Dendritic cell treated with granulocyte-macrophage colony-stimulating factor and Interleukin-4, amounts not matched to agents 40 ng/mL and 50 ng/mL, for 4 days (primary cell): Measurements from ENCODE around the gene ANKRD63.
A peak's percentile ranks its signal among the peaks of the same experiment; 100 is the strongest.

Experiments used
- H3K27ac Mint-ChIP-seq: one replicate; pipeline ENCODE4 v1.8.0; 2022; ENCODE audit warnings: mild to moderate bottlenecking, mixed read lengths
- H3K27me3 Mint-ChIP-seq: one replicate; pipeline ENCODE4 v1.8.0; 2022; ENCODE audit warnings: mild to moderate bottlenecking, mixed read lengths
- H3K36me3 Mint-ChIP-seq: one replicate; pipeline ENCODE4 v1.8.0; 2022; ENCODE audit warnings: low read depth, mixed read lengths
- H3K4me1 Mint-ChIP-seq: one replicate; pipeline ENCODE4 v1.8.0; 2022; ENCODE audit warnings: low read depth, mixed read lengths
- H3K4me3 Mint-ChIP-seq: one replicate; pipeline ENCODE4 v1.8.0; 2022; ENCODE audit warnings: mild to moderate bottlenecking, moderate library complexity, mixed read lengths
- H3K9me3 Mint-ChIP-seq: one replicate; pipeline ENCODE4 v1.8.0; 2022; ENCODE audit warnings: mixed read lengths
- intact Hi-C: fragments of 100-400 bp; cut with micrococcal nuclease; formaldehyde crosslinking; loops from one replicate; pipeline ENCODE4 v1.15.0; 2022

Gene ANKRD63

DNA sequence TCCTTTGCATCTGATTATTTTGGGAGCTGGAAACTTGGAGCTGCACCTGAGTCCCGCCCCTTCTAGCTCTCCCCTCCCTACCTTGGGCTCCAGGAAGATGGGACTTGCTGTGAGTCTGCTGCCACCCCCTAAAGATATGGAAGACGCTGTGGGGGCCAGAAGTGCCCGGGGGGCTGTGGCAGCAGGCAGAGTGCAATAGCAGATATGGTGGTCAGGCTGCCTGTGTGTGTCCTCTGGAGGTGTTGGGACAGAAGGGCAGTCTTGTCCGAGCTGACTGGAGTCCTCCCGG lies 43.5 kb downstream of the ANKRD63 start:
- intact Hi-C loops = no loop called here
- Mint-ChIP-seq H3K27ac (peak overlapping the region; percentile 20), H3K4me1 (peaks cover 33% of the 10 kb centered on the region), H3K9me3 (no peaks in the 10 kb centered on the region), H3K27me3 (peaks cover 48% of the 10 kb centered on the region), H3K4me3 (no peak overlapping the region), H3K36me3 (no peaks in the 10 kb centered on the region)

DNA sequence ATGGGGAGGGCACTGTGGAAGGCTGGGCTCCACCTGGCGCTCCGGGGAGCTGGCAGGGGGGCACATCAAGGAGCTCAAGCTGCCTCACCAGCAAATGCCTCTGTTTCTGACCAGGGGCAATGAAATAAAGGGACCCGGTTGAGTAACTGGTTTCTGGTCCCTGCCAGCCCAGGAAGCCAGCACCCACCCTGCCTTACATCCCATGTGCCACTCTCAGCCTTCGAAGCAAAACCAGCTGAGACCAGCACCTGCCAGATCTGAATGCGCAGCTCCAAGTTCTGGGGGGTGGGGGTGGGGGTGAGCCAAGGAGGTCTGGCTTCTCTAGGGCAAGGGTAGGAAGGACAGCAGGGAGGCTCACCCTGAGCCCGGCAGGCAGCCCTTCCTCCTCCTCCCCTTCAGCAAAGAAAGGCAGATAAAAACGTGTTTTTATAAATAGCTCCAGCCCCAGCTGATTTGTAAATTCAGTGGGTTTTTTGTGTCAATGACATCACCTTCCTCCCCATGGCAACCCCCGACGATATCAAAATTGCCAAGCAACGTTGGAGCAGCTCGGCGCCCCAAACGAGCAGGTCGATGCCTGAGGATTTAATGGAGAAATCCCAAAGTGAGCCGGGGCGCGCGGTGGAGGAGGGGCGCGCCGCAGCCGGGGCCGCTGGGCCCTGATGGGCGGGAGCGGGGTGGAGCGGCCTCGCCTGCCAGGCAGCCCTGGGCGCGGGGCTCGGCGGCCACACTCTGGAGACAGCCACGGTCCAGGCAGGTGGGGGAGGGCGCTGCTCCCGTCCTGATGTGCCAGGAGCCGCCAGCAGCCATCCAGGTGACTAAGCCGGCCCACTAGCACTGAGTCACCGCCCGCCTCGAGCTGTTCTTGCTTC lies 44.1 kb downstream of the ANKRD63 start, which contains the start of gene PAK6:
TSS of gene PAK6 (plus strand) at position 532 of the 872 bp plus-strand sequence. CDS start 25,723 bp downstream, outside the sequence.
- intact Hi-C loops = no loop called here
- H3K27ac Mint-ChIP-seq = peak within 1 kb of the TSS; percentile 20
- H3K36me3 Mint-ChIP-seq = no peaks in the 10 kb centered on the region
- H3K4me3 Mint-ChIP-seq = no peak within 1 kb of the TSS
- H3K4me1 Mint-ChIP-seq = peaks cover 39% of the 10 kb centered on the region
- no peaks in the 10 kb centered on the region for H3K9me3 Mint-ChIP-seq
- peaks cover 46% of the 10 kb centered on the region for H3K27me3 Mint-ChIP-seq

DNA sequence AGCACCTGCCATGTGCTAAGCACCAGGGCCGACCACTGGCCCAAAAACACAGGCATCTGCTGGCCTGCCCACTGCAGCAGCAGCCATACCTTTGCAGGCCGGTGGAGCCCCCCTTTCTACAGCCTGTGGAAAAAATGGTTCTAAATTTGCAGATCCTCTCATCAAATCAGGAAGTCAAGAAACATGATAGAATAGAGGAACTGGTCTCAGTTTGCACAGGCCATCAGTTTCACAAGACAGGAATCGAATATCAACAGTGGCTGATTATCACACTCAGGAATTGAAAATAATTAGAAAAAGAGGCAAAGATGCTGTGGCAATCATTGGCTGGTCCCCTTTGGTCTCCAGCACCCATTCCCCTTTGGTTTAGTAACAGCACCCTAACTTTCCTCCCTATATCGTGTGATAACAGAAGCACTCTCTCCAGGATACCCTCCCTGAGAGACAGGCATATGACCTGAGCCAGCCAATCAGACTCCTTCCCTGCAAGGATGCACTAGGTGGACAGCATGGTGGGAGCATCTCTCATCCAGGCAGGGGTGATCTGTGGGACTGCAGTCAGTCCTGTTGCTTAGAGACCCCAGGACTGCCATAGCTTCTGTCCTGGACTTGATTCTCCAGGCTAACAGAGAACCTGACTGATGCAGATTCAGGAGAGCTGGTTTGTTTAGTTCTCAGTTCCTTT lies 47.5 kb downstream of the ANKRD63 start:
- Mint-ChIP-seq H3K27me3 (peaks cover 27% of the 10 kb centered on the region), H3K4me1 (peaks cover 58% of the 10 kb centered on the region), H3K36me3 (no peaks in the 10 kb centered on the region), H3K4me3 (peak overlapping the region; percentile 44), H3K27ac (peak overlapping the region; percentile 93), H3K9me3 (no peaks in the 10 kb centered on the region)
- intact Hi-C loops = no loop called here

DNA sequence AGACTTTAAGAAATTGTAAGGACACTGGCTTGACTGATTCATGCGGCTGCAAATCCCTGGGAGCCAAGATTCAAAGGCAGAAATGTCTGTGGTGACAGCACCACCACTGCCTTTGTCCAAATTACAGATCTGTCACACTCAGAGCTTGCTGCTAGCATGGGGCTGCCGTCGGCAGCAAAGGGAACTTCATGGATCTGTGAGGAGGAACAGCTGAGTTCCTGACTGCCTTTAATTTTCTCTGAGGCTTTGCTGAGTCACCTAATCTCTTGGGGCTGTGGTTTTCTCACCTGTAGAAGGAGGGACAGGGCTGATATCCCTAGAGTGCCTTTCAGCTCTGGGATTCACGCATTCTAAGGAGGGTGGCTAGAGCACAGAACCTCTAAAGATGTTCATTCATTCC lies 48.1 kb downstream of the ANKRD63 start:
- peaks cover 22% of the 10 kb centered on the region for H3K27me3 Mint-ChIP-seq
- intact Hi-C loops = no loop called here
- H3K4me1 Mint-ChIP-seq = peaks cover 57% of the 10 kb centered on the region
- peak overlapping the region; percentile 93 for H3K27ac Mint-ChIP-seq
- H3K9me3 Mint-ChIP-seq = no peaks in the 10 kb centered on the region
- no peaks in the 10 kb centered on the region for H3K36me3 Mint-ChIP-seq
- H3K4me3 Mint-ChIP-seq = peak overlapping the region; percentile 44

DNA sequence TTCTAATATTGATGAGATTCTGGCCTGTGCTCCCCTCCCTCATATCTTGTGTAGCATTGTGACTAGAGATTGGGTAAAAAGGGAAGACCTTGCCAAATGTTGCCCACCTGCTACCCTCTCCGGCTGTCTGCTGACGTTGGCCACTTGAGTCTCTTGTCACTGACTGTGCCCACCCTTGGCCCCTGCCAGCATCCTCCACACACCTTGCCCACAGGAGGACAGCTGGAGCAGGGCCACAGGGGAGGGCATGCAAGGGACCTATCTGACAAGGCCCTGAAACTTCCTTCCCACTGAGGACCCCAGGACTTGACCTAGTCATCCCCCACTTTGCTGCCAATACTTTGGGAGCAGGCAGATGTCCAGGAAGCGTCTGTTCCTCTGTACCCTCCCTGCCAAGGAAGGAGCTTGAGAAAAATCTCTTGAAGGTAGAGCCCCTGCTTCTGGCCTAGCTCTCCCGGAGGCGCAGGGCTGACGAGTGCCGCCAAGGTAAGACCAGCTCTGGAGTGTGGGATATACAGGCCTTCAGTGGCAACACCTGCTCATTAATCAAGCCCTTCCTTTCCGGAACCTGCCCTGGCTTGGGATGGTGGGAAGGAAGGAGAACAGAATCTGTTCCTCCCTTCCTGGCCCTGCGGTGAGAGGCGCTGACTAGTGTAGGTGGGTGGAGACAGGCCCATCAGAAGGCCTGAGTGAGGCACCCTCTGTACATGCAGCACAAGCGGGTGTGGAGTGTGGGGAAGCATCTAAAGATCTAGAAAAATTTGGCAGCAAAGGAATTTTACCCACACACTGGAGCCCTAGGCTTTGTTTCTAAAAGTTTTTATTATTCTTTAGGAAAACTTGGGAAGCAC lies 48.9 kb downstream of the ANKRD63 start:
- H3K9me3 Mint-ChIP-seq = no peaks in the 10 kb centered on the region
- peak overlapping the region; percentile 93 for H3K27ac Mint-ChIP-seq
- intact Hi-C loops = no loop called here
- H3K4me3 Mint-ChIP-seq = no peak overlapping the region
- peaks cover 49% of the 10 kb centered on the region for H3K4me1 Mint-ChIP-seq
- peaks cover 13% of the 10 kb centered on the region for H3K27me3 Mint-ChIP-seq
- H3K36me3 Mint-ChIP-seq = no peaks in the 10 kb centered on the region

DNA sequence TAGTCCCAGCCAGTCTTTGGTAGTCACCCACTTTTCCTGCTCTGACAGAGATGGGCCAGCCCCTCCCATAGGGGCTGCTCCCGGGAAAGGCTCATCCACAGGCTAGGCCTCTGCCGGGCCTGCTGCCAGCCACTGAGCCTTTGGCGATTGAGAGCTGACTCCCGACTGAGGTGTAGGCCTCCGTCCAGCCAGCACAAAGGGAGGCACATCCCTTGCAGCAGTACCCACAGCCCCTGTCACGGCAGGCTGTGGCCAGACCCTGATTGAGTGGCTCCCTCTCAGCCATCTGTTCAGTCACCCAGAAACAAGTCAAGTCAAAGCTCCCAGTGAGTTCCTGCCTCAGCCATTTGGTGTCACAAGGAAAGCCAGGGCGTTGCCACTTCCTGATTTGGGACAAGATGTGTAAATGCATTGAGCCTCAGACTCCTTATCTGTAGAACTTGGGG lies 50.2 kb downstream of the ANKRD63 start:
- peak overlapping the region; percentile 93 for H3K27ac Mint-ChIP-seq
- H3K4me1 Mint-ChIP-seq = peaks cover 44% of the 10 kb centered on the region
- peaks cover 2% of the 10 kb centered on the region for H3K27me3 Mint-ChIP-seq
- intact Hi-C loops = no loop called here
- H3K9me3 Mint-ChIP-seq = no peaks in the 10 kb centered on the region
- H3K4me3 Mint-ChIP-seq = no peak overlapping the region
- no peaks in the 10 kb centered on the region for H3K36me3 Mint-ChIP-seq
